ENCODE measurements around the gene NAV2. TPM values are rescaled to one million over a fixed set of nuclear protein-coding genes. Genes with fewer than 3 reads are reported as not detected.

The NAV2 gene
- total RNA-seq, 1 experiment from 2014 or later = 23.3 TPM

DNA sequence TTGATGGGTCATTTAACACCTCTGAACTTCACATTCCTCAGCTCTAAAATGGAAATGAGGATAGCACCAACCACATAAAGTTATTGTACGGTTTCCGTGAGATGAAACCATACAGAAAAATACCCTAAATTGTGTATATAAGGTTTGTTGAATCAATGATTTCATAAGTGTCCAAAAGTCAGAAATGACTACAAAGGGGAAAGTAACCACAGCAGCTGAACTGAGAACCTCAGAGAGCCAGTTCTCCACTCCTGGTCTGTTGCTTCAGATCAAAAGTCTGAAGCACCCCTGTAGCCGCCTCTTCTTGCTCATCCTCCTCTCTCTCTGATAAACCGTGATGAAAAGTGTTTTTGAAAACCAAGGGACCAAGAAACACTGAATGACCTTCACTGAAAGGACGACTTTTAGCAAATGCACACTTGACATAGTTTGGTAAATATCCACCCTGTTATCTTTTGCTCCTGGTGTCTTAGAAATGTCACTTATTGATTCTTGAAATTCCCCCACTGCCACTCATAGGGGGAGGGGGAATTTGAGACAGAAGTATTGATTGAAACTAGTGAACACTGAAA, 194.5 kb downstream of the NAV2 start:
- no peaks in the 10 kb centered on the region for H3K9me2 ChIP-seq (ENCODE audit: insufficient read depth)
- intact Hi-C loops (cut with micrococcal nuclease; ENCODE audit: unreplicated experiment) = loop anchor here (10.0 kb wide), 1 partner anchor 582 kb away; no protein-coding TSS in a partner anchor
- POLR2A ChIA-PET (ENCODE audit: unreplicated experiment) = no interaction called here
- H3K79me2 ChIP-seq (ENCODE audit: low read depth) = no peaks in the 10 kb centered on the region
- H4K20me1 ChIP-seq (ENCODE audit: insufficient read depth) = no peaks in the 10 kb centered on the region
- DNase-seq = peak in 1 of 2 experiments; percentile 12
- CTCF ChIA-PET = interaction anchor here (1.5 kb wide), 1 partner anchor 226 kb away, joined by 4 read pairs; no protein-coding TSS in a partner anchor
- no peaks in the 10 kb centered on the region for H3K36me3 ChIP-seq (ENCODE audit: low read depth)
- no peak overlapping the region for H3K27ac ChIP-seq
- TF ChIP-seq EZH2 (IDR thresholded peaks at IDR 0.05; ENCODE audit: low read depth) = no peak
- TF ChIP-seq, protein P1, sequence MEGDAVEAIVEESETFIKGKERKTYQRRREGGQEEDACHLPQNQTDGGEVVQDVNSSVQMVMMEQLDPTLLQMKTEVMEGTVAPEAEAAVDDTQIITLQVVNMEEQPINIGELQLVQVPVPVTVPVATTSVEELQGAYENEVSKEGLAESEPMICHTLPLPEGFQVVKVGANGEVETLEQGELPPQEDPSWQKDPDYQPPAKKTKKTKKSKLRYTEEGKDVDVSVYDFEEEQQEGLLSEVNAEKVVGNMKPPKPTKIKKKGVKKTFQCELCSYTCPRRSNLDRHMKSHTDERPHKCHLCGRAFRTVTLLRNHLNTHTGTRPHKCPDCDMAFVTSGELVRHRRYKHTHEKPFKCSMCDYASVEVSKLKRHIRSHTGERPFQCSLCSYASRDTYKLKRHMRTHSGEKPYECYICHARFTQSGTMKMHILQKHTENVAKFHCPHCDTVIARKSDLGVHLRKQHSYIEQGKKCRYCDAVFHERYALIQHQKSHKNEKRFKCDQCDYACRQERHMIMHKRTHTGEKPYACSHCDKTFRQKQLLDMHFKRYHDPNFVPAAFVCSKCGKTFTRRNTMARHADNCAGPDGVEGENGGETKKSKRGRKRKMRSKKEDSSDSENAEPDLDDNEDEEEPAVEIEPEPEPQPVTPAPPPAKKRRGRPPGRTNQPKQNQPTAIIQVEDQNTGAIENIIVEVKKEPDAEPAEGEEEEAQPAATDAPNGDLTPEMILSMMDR (conservative IDR thresholded peaks at IDR 0.05) = no peak
- H3K4me1 ChIP-seq (replicated peaks; ENCODE audit: insufficient read depth) = no peaks in the 10 kb centered on the region
- H2AFZ ChIP-seq = no peak overlapping the region
- H3F3A ChIP-seq (ENCODE audit: insufficient read depth, low read depth) = no peaks in the 10 kb centered on the region
- no peak overlapping the region for H3K4me3 ChIP-seq
- H3K4me2 ChIP-seq = no peak overlapping the region
- no peaks in the 10 kb centered on the region for H3K9me3 ChIP-seq (ENCODE audit: insufficient read depth, low read depth)
- no peaks in the 10 kb centered on the region for H3K27me3 ChIP-seq (ENCODE audit: insufficient read depth, low read depth)
- no TSS peak for BruUV-seq (replicated peaks)

DNA sequence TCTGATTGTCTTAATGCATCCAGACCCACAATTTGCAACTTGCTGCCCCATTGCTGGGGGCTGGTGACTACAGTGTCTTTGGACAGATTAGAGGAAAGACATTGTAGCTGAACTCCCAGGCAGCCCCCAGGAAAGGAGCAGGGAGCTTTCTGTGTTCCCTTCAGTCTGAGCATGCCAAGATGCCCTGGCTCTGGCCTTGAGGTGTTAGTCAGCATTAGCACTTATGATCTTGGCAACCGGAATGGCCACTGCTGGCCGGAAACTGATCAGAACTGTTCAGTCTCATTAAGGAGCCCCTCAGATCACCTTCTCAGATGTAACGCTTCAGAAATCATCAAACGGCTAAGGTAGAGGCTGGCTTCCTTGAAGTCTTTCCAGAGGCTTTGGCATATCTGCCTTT, 195.2 kb downstream of the NAV2 start:
- H3K27ac ChIP-seq = no peak overlapping the region
- intact Hi-C loops (cut with micrococcal nuclease; ENCODE audit: unreplicated experiment) = loop anchor here (10.0 kb wide), 1 partner anchor 583 kb away; no protein-coding TSS in a partner anchor
- DNase-seq = no peak
- no TSS peak for BruUV-seq (replicated peaks)
- no peak overlapping the region for H2AFZ ChIP-seq
- ChIA-PET POLR2A (ENCODE audit: unreplicated experiment) (no interaction called here), CTCF (no interaction called here)
- TF ChIP-seq, protein P1 (conservative IDR thresholded peaks at IDR 0.05) = no peak
- no peak for TF ChIP-seq EZH2 (IDR thresholded peaks at IDR 0.05; ENCODE audit: low read depth)
- no peaks in the 10 kb centered on the region for H4K20me1 ChIP-seq (ENCODE audit: insufficient read depth)
- H3K4me1 ChIP-seq (replicated peaks; ENCODE audit: insufficient read depth) = no peaks in the 10 kb centered on the region
- H3F3A ChIP-seq (ENCODE audit: insufficient read depth, low read depth) = no peaks in the 10 kb centered on the region
- H3K9me3 ChIP-seq (ENCODE audit: insufficient read depth, low read depth) = no peaks in the 10 kb centered on the region
- no peaks in the 10 kb centered on the region for H3K27me3 ChIP-seq (ENCODE audit: insufficient read depth, low read depth)
- H3K36me3 ChIP-seq (ENCODE audit: low read depth) = no peaks in the 10 kb centered on the region
- no peaks in the 10 kb centered on the region for H3K9me2 ChIP-seq (ENCODE audit: insufficient read depth)
- no peaks in the 10 kb centered on the region for H3K79me2 ChIP-seq (ENCODE audit: low read depth)
- no peak overlapping the region for H3K4me2 ChIP-seq
- no peak overlapping the region for H3K4me3 ChIP-seq

DNA sequence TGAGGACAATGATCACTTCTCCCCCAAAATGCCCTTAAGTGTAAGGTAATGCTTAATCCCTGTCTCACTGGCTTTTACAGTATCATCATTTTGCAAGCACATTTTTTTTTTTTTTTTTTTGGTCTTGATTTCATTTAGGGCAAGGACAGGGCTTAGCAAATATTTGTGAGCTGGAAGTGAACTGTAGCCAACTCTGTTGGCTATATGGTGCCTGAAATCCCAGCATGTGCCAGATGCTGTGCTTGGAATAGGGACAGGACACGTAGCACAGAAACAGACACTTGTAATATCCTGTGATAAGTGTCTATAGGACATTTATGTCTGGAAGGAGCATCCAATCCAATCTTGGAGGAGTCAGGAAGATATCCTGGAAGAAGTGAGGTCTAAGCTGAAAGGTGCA, 198.3 kb downstream of the NAV2 start:
- no peaks in the 10 kb centered on the region for H4K20me1 ChIP-seq (ENCODE audit: insufficient read depth)
- no peak for DNase-seq
- H3K4me3 ChIP-seq = no peak overlapping the region
- no peak overlapping the region for H2AFZ ChIP-seq
- no peaks in the 10 kb centered on the region for H3K9me3 ChIP-seq (ENCODE audit: insufficient read depth, low read depth)
- H3F3A ChIP-seq (ENCODE audit: insufficient read depth, low read depth) = no peaks in the 10 kb centered on the region
- no TSS peak for BruUV-seq (replicated peaks)
- no peak for TF ChIP-seq EZH2 (IDR thresholded peaks at IDR 0.05; ENCODE audit: low read depth)
- TF ChIP-seq, protein P1 (conservative IDR thresholded peaks at IDR 0.05) = no peak
- intact Hi-C loops (cut with micrococcal nuclease; ENCODE audit: unreplicated experiment) = no loop called here
- H3K4me1 ChIP-seq (replicated peaks; ENCODE audit: insufficient read depth) = no peaks in the 10 kb centered on the region
- no peaks in the 10 kb centered on the region for H3K9me2 ChIP-seq (ENCODE audit: insufficient read depth)
- H3K4me2 ChIP-seq = no peak overlapping the region
- POLR2A ChIA-PET (ENCODE audit: unreplicated experiment) = interaction anchor here (0.6 kb wide), 1 partner anchor 722 kb away, joined by 4 read pairs; no protein-coding TSS in a partner anchor
- H3K36me3 ChIP-seq (ENCODE audit: low read depth) = no peaks in the 10 kb centered on the region
- CTCF ChIA-PET = interaction anchor here (0.6 kb wide), 1 partner anchor 449 kb away, joined by 4 read pairs; no protein-coding TSS in a partner anchor
- H3K79me2 ChIP-seq (ENCODE audit: low read depth) = no peaks in the 10 kb centered on the region
- no peak overlapping the region for H3K27ac ChIP-seq
- no peaks in the 10 kb centered on the region for H3K27me3 ChIP-seq (ENCODE audit: insufficient read depth, low read depth)

Measured in PC-9 (cell line).